Measurements from ENCODE around the gene MRAS.
A peak's percentile ranks its signal among the peaks of the same experiment; 100 is the strongest.

MRAS gene

DNA sequence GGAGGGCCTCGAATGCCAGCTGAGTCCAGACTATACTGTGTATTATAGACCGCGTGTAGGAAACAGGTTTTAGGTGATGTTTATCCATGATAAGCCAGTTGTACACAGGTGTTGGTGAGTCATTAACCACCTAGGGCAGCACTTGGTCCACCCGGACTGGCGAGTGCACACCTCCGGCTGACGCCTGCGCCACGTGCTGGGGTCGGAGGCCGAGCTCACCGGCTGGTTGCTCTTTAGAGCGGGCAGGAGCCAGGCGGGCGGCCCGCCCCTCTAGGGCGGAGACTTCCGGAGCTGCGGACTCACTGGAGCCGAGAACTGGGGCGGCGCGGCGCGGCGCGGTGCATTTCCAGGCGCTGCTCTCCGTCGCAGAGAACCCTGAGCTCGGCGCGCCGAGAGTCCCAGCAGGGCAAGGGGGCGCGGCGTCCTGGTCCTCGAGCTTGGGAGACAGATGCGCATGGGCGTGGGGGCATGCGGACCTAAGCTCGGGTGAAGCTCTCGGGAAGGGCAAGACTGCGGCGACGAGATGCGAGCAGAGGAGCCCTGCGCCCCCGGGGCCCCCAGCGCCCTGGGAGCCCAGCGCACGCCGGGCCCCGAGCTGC lies 86.0 kb downstream of the MRAS start, which contains the start of gene ESYT3:
Gene ESYT3, plus strand, starts transcription at position 341 of the 599 bp plus-strand sequence. Its CDS starts 183 bp downstream, at position 524.
- TF ChIP-seq, protein P1, sequence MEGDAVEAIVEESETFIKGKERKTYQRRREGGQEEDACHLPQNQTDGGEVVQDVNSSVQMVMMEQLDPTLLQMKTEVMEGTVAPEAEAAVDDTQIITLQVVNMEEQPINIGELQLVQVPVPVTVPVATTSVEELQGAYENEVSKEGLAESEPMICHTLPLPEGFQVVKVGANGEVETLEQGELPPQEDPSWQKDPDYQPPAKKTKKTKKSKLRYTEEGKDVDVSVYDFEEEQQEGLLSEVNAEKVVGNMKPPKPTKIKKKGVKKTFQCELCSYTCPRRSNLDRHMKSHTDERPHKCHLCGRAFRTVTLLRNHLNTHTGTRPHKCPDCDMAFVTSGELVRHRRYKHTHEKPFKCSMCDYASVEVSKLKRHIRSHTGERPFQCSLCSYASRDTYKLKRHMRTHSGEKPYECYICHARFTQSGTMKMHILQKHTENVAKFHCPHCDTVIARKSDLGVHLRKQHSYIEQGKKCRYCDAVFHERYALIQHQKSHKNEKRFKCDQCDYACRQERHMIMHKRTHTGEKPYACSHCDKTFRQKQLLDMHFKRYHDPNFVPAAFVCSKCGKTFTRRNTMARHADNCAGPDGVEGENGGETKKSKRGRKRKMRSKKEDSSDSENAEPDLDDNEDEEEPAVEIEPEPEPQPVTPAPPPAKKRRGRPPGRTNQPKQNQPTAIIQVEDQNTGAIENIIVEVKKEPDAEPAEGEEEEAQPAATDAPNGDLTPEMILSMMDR (IDR thresholded peaks at IDR 0.05; ENCODE audit: low read depth, low read length), result no peak
- peak within 1 kb of the TSS; percentile 40 for H3K4me3 ChIP-seq (ENCODE audit: low read depth, low read length)

DNA sequence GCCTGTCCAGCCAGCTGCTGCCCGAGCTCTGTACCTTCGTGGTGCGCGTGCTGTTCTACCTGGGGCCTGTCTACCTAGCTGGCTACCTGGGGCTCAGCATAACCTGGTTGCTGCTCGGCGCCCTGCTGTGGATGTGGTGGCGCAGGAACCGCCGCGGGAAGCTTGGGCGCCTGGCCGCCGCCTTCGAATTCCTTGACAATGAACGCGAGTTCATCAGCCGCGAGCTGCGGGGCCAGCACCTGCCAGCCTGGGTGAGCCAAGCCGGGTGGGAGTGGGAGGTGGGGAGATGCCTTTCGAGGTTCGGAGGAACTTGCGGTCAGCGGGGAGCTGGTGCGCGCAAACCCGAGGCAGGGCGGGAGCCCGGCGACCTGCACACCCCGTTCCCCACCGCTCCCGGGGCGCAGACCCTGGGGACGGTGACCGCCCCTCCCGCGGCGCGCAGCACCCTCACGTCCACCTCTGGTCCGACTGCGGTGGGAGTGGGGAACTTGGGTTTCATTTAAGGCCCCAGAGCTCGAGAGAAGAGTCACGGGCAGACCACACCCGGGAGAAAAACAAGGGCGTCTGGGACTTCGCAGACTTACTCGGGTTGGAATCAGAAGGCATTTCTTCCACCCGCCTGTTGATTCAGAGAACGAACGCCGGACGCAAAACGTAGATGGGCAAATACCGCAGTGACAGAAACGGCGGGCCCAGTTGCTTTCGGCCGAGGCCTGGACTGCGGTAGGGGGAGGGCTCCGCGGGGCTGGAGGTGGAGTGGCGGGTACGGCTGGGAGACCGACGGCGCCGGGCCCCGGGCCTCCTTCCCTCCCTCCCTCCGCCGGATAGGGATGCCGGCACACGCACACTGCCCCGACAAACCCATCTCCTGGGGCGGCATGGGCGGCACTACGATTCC lies 86.7 kb downstream of the MRAS start:
- TF ChIP-seq, protein P1 (IDR thresholded peaks at IDR 0.05; ENCODE audit: low read depth, low read length), result no peak
- H3K4me3 ChIP-seq (ENCODE audit: low read depth, low read length), result peak overlapping the region; percentile 40

DNA sequence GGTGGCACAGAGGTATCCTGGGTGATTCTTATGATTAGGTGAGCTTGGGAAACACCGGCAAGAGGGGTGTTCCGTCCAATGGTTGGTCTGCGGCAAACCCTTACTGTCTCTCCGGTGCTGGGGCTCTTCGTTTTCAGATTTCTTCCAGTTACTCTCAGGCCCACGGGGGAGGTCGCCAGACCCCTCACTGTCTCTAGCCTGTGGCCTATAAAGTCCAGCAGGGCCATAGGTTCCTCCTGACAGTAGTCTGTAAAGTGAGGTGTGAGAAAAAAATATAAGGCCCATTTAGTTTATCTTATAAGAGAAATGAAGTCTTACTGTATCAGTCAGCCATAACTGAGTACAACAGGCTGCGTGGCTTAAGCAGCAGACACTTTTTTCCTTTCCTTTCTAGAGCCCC lies 87.5 kb downstream of the MRAS start:
- TF ChIP-seq, protein P1 (IDR thresholded peaks at IDR 0.05; ENCODE audit: low read depth, low read length), result no peak
- H3K4me3 ChIP-seq (ENCODE audit: low read depth, low read length), result no peak overlapping the region

DNA sequence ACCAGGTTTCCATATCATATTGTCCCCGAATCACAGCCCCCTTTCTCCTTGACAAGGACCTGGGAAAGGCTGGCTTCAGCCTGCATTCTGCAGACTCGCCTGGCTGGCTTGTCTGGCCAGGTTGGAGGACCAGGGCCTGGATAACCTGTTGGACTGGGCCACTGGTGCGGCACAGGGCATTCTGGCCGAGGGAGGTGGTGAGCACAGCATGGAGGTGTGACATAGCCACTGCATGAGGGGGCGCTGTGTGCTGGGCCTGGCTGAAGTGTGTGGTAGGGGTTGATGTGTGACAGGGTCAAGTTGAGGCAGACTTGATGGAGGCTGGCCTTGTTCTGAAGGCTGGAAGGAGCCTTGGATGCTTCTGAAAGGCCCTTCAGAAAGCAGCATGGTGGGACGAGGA lies 88.9 kb downstream of the MRAS start:
- TF ChIP-seq, protein P1 (IDR thresholded peaks at IDR 0.05; ENCODE audit: low read depth, low read length), result no peak

DNA sequence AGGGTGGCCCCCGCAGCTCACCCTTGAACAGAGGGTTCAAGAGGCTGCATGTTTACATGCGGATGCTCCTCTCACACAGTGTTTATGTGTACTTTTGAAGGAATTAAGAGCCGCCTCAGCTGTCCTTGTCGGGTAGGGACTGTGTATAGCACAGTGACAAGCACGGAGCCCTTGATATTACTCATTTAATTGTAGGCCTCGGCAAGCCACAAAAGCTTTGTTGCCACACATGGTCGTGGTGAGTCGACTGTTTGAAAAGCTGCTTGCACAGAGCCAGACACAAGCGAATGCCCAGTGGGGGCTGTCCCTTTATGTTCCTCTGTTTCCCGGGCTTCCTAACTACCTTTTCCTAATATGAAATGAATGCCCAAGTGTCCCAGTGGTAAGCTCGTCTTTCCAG lies 90.5 kb downstream of the MRAS start:
- TF ChIP-seq, protein P1 (IDR thresholded peaks at IDR 0.05; ENCODE audit: low read depth, low read length), result no peak
- no peak overlapping the region for H3K4me3 ChIP-seq (ENCODE audit: low read depth, low read length)

More for the DNA sequence above, 88.9 kb downstream of the MRAS start:
- no peak overlapping the region for H3K4me3 ChIP-seq (ENCODE audit: low read depth, low read length)

DNA sequence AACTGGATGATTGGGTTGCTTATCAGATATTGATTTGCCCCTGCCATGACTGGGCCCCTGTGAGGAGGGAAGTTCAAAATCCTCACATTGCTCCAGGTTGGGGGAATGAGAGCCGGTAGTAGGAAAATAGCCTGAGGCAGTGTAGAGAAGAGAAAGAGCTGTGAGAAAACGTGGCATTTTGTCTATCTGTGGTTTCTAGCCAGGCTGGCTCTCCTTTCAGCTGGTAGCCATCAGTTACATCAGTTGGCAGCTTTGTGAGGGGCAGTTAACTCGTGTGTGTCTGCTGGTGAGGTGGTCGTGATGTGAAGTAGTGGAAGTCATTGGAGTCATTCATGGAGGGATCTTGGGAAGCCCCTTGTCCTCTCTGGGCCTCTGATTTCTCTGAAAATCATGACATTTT lies 91.3 kb downstream of the MRAS start:
- H3K4me3 ChIP-seq (ENCODE audit: low read depth, low read length), result no peak overlapping the region
- TF ChIP-seq, protein P1 (IDR thresholded peaks at IDR 0.05; ENCODE audit: low read depth, low read length), result no peak

DNA sequence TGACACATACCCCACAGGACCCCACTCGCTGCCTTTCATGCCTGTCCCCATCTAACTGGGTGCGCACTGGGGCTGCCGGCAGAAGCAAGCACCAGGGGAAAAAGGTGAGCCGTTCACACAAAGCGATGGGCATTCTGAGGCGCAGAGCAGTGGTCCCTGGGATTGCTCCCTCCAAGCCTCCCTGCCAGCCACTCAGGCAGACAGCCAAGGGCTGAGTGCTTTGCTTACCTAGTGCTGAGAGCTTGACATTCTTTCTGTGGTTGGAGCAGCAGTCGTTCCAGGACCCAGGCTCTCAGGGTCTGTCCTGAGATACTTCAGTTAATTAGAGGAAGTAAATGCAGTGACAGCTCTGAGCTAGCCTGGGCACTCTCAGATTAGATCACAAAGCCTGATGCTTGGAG lies 91.7 kb downstream of the MRAS start:
- H3K4me3 ChIP-seq (ENCODE audit: low read depth, low read length), result no peak overlapping the region
- TF ChIP-seq, protein P1 (IDR thresholded peaks at IDR 0.05; ENCODE audit: low read depth, low read length), result no peak
